CD4-positive, alpha-beta T cell treated with Interferon alpha-2 for 1 hour (primary cell): Measurements from ENCODE around the gene CHD5.

Experiments
- DNase-seq, 2 donors: peaks; one replicate each; pipeline ENCODE4 v3.0.0-alpha.2; 2020 to 2022

The CHD5 gene

GRCh38 chr1:6172549-6172948, 7.6 kb downstream of the CHD5 start:
- DNase-seq: no peak

GRCh38 chr1:6171548-6172124, 8.5 kb downstream of the CHD5 start:
- DNase-seq: no peak

DNA sequence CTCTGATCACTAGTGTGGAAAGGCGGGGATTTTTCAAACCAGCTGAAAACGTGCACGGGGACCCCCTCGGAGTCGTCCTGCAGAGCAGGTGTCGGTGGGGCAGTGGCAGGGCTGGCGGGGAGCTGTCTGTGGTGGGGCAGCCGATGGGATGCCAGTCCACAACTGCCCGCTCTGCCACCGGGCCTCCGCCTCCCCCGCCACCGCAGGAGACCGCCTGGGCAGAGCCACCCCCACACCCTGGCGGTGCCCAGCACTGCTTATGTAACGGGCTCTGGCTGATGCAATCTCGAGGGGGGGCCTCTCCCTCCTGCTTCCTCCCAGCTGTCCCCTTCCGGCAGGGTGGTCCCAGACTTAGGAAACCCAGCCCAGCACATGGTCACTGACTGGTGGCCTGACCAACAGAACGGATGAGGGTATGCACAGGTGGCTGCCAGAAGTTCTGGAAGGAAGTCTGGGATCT, 9.3 kb downstream of the CHD5 start:
- no peak for DNase-seq

- DNase-seq: no peak
These were observed 9.9 kb downstream of the CHD5 start for GRCh38 chr1:6170116-6170741.

GRCh38 chr1:6168947-6169586, 11.1 kb downstream of the CHD5 start:
- DNase-seq: no peak

GRCh38 chr1:6167391-6168303, 12.5 kb downstream of the CHD5 start:
- no peak for DNase-seq

GRCh38 chr1:6166655-6167390, 13.3 kb downstream of the CHD5 start:
- DNase-seq: no peak

- no peak for DNase-seq
These were observed 13.9 kb downstream of the CHD5 start for GRCh38 chr1:6166221-6166620.

DNA sequence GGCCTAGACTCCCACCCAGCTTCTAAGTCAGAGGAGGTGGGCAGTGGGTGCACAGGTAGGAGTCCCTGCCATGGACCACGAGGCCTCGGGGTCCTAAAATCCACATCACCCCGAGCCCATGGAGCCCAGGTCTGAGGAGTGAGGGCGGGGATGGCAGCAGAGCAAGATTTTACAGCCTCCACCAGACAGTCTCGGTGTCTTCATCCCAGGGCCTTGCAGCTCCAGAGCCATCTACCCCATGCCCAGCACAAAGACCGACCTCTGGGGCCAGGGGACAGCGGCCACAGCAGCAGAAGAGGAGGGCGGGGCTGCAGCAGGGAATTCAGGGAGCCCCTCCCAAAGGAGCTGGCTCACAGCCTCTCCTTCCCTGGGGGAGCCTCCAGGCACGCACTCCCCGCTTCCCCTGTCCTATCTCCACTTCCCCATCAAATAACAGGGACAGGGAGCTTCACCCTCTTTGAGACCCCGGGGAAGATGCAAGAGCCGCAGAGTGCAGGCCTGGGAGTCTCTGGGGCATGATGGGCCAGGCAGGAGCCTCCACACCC, 14.6 kb downstream of the CHD5 start:
- DNase-seq: no peak

DNA sequence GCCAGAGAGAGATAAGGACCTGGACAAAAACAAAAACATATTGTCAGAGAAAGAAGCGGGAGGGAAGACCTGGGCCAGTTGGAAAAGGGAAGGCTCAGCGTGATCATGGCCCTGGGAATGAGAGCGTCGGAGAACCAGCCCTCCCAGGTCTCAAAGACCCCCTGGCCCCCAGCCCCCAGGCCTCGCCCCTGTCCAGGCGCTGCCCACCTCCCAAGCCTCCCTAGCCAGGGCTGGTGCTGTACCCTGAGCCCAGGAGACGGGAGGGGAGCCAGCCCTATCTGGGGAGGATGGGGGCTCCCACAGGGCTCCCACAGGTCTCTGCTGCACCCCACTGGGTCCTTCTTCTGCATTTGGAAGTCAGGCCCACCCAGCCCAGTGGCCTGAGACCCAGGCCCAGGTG, 15.1 kb downstream of the CHD5 start:
- no peak for DNase-seq

- no peak for DNase-seq
These were observed 16.0 kb downstream of the CHD5 start for GRCh38 chr1:6163973-6164617.

GRCh38 chr1:6163191-6163972, 16.7 kb downstream of the CHD5 start:
- no peak for DNase-seq

DNA sequence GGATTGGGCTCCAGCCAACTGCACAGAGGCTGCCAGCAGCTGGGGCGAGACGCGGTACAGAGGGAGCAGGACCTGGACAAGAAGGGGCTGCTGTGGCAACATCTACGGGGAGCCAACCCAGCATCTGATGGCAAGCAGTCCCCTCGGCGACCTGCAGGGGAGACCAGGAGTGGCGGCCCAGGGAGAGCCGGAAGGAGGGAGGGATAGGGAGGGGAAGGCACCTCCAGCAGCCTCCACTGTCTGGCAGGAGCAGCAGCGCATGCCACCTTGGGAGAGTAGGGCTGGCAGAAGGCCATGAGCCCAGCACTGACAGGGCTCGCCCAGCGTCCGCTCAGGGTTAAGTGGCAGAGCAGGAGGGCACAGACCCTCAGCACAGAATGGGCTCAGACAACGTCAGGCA, 17.3 kb downstream of the CHD5 start:
- no peak for DNase-seq

DNA sequence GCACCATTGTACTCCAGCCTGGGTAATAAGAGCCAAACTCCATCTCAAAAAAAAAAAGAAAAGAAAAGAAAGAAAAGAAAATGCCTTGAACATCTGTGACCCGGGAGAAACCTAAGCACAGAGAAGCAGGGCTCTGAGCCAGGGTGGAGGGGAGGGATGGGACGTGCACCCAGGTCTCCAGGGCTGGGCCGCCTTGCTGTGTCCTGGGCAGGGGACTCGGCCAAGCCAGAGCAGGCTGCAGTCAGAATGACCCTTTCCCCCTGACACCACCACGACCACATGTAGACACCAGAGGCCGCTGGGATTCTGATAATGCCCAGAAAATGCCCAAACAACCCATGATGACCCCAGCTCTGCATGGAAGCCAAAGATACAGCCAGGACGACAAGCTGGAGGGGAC, 17.8 kb downstream of the CHD5 start:
- DNase-seq: no peak

DNA sequence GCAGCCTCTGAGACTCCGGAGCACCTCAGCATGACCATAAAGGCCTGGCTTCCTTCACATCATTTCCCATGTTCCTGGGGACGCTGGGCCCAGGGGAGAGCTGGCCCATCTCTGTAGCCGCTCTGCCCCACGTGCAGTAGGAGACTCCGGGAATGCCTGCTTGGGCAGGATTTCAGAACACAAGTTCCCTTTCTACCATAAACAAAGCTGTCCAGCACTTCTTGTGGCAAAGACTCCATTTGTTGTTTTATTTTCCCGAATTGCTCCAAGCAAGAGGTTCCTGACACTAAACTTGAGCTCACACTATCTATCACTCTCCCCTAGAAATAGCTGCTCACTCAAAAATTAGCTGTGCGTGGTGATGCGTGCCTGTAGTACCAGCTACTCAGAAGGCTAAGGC, 21.9 kb downstream of the CHD5 start:
- no peak for DNase-seq

DNA sequence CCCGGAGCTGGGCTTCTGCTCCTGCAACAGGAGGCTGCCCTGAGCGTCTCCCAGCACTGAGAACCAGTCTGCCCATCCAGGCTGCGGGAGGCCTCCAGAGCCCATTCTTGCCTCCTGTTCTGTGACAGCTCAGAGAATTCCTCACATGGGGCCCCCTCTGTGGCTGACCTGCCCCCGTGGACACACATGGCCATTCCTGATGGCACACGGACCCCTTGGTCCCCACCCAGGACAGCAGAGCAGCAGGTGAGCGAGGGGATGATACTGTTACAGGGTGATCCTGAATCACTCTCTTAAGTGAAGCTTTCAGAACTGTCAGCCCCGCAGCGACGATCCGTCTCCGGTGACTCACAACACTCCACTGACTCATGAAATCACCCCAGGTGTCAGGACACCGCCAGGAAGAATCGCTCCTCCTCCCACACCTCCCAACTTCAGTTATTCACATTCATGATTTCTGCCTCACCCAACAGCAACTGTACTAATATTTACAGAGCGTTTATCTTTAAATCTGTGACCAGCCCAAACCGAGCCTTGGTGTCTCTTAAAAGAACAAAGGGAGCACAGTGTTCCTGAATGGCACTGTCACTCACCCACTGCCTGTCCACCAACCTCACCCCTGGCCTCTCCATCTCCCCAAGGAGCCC, 22.5 kb downstream of the CHD5 start:
- DNase-seq: no peak

DNA sequence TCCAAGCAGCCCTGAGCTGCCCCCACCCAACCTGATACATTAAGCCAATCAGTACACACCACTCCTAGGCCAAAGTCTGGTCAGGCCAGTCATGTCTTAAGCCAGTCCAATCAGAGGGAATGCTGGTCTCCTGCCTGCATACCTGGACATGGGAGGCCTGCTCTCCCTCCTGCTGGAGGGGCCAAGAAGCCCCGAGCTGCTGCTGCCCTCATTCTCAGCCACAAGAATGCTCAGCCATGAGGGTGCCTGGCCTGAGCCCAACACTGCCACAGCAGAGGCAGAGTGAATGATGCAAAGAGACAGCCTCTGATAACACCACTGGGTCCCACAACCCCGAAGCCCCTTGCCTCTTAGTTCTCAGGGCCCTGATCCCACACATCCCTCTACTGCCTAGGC, 23.0 kb downstream of the CHD5 start:
- DNase-seq: no peak

- no peak for DNase-seq
These were observed 25.4 kb downstream of the CHD5 start for GRCh38 chr1:6154525-6155319.

- no peak for DNase-seq
These were observed 27.2 kb downstream of the CHD5 start for GRCh38 chr1:6152882-6153281.

DNA sequence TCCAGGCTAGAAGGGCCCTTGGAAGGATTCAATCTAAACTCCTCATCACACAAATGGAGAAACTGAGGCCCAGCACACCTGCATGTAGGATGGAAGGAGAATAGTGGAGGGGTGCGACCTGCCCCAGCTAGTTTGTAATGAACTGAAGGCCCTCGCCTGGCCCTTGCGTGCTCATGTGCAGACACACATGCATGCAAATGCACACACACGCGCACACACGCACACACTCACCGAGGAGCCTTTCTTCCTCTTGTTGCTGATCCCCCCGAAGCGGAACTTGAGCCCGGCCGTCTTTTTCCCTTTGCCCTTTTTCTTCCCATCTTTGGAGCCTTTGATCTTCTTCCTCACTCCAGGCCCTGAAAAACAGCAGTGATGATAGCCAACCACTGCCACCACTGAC, 27.9 kb downstream of the CHD5 start:
- no peak for DNase-seq
